K562 (cell line): ENCODE measurements around the gene SPTAN1. TPM values are rescaled to one million over a fixed set of nuclear protein-coding genes. Genes with fewer than 3 reads are reported as not detected.
A peak's percentile ranks its signal among the peaks of the same experiment; 100 is the strongest.

ENCODE experiments used
- ARHGAP35 ChIP-seq: fragments of 450-650 bp; IDR thresholded peaks from 2 replicates; pipeline ENCODE4 v1.6.1; 2018; ENCODE audit not compliant: partially characterized antibody
- HDAC6 ChIP-seq: IDR thresholded peaks from 2 replicates; pipeline ENCODE4 v1.6.1; 2012; ENCODE audit warnings: low read depth, mild to moderate bottlenecking, control low read depth, inconsistent platforms, low read length, moderate library complexity
- HIVEP1 ChIP-seq: fragments of 250-450 bp; sonication (Bioruptor Pico); IDR thresholded peaks from 2 replicates; pipeline ENCODE4 v1.4.0; 2020; ENCODE audit warnings: mild to moderate bottlenecking
- MCM7 ChIP-seq, 2 experiments: fragments of 450-650 bp; IDR thresholded peaks; 2 replicates each; pipeline ENCODE4 v1.6.1; 2016 to 2018
- MTF1 ChIP-seq: fragments of 250-450 bp; sonication (Bioruptor Pico); IDR thresholded peaks from 2 replicates; pipeline ENCODE4 v1.9.0; 2021; ENCODE audit warnings: moderate library complexity, mild to moderate bottlenecking, inconsistent platforms, borderline replicate concordance
- MXI1 ChIP-seq: IDR thresholded peaks from 2 replicates; pipeline ENCODE4 v1.6.1; 2011; ENCODE audit warnings: low read depth, mild to moderate bottlenecking, improper control_type of control experiment, low read length
- MYC ChIP-seq, 2 experiments: fragments of 250-450 bp in 1 of 2; sonication (Bioruptor Pico) in 1 of 2; IDR thresholded peaks; 2 replicates each; pipeline versions ENCODE4 v1.5.1 to v1.6.1; 2012 to 2021; ENCODE audit warnings: low read depth in 2 of 2, borderline replicate concordance in 1 of 2, improper control_type of control experiment in 1 of 2, low read length in 1 of 2, mild to moderate bottlenecking in 1 of 2, moderate library complexity in 1 of 2
- NBN ChIP-seq: fragments of 450-650 bp; IDR thresholded peaks from 2 replicates; pipeline ENCODE4 v1.6.1; 2016; ENCODE audit warnings: low read depth, mild to moderate bottlenecking
- NELFE ChIP-seq: IDR thresholded peaks from 2 replicates; pipeline ENCODE4 v1.6.1; 2011; ENCODE audit warnings: mild to moderate bottlenecking; ENCODE audit not compliant: insufficient read depth, insufficient read length
- SIN3B ChIP-seq: fragments of 450-650 bp; IDR thresholded peaks from 2 replicates; pipeline ENCODE4 v1.6.1; 2017; ENCODE audit warnings: low read depth, mild to moderate bottlenecking, moderate library complexity
- ZKSCAN8 ChIP-seq: fragments of 200-800 bp; sonication (Bioruptor generic); IDR thresholded peaks from 2 replicates; pipeline ENCODE4 v1.6.1; 2016; ENCODE audit warnings: missing genetic modification characterization, missing compliant biosample characterization
- ZNF121 ChIP-seq: sonication (generic); formaldehyde crosslinking; conservative IDR thresholded peaks from 2 replicates; pipeline ENCODE4 v1.8.0; 2022; ENCODE audit warnings: missing genetic modification reagents
- ZNF408 ChIP-seq: fragments of 250-450 bp; sonication (Bioruptor Pico); IDR thresholded peaks from 2 replicates; pipeline ENCODE4 v1.4.0; 2020; ENCODE audit warnings: low read depth, mild to moderate bottlenecking, moderate library complexity
- polyA plus RNA-seq, 8 experiments: library from polyadenylated mRNA; depleted of rRNA in 4 of 8; stranded (reverse) in 5 of 8; unstranded in 3 of 8; fragments of >200 nt; fragmentation: Nextera tagmentation in 2 of 8; fragmentation: Illumina TruSeq in 1 of 8; extraction: Ambion mirVana in 2 of 8; extraction: Trizol in 1 of 8; gene quantifications; 2 replicates each; pipeline versions ENCODE4 v1.2.1 to v1.2.3, GENCODE V29; 2011 to 2014; ENCODE audit warnings: inconsistent platforms in 1 of 8, missing spikeins in 1 of 8
- total RNA-seq, 7 experiments: library from RNA; depleted of rRNA in 6 of 7; stranded (reverse); fragments of >200 nt in 6 of 7; fragmentation: Illumina TruSeq in 2 of 7; extraction: Trizol in 2 of 7; gene quantifications; 2 replicates each; pipeline versions ENCODE4 v1.2.1 to v1.2.3, GENCODE V29; 2011 to 2021; ENCODE audit warnings: low replicate concordance in 1 of 7
- TF ChIP-seq, protein P1 (sequence below): fragments of 450-650 bp; IDR thresholded peaks from 2 replicates; pipeline ENCODE4 v1.6.1; 2016
- TF ChIP-seq, protein P2 (sequence below): fragments of 200-400 bp; formaldehyde crosslinking; IDR thresholded peaks from 2 replicates; pipeline ENCODE4 v1.6.1; 2017; ENCODE audit warnings: mild to moderate bottlenecking, low read depth, low read length, moderate library complexity
- TF ChIP-seq, protein P3 (sequence below), 2 experiments: fragments of 450-650 bp; IDR thresholded peaks; 2 replicates each; pipeline ENCODE4 v1.6.1; 2016
- TF ChIP-seq, protein P4 (sequence below): sonication (generic); formaldehyde crosslinking; IDR thresholded peaks from 2 replicates; pipeline ENCODE4 v1.8.1; 2023; ENCODE audit warnings: mild to moderate bottlenecking, missing genetic modification reagents
- TF ChIP-seq, protein P5 (sequence below): fragments of 250-450 bp; sonication (Bioruptor Pico); IDR thresholded peaks from 2 replicates; pipeline ENCODE4 v1.8.0; 2022; ENCODE audit warnings: moderate library complexity, mild to moderate bottlenecking, inconsistent platforms
- TF ChIP-seq, protein P6 (sequence below): IDR thresholded peaks from 2 replicates; pipeline ENCODE4 v1.6.1; 2011; ENCODE audit not compliant: insufficient read length; ENCODE audit errors: extremely low read depth

SPTAN1 gene
- total and polyA plus RNA-seq, 9 of the 15 experiments (the other 6 are each of a cell fraction or from before 2014, with no cell fraction given), result 1.5 to 13.5 (median 6.8) TPM

DNA sequence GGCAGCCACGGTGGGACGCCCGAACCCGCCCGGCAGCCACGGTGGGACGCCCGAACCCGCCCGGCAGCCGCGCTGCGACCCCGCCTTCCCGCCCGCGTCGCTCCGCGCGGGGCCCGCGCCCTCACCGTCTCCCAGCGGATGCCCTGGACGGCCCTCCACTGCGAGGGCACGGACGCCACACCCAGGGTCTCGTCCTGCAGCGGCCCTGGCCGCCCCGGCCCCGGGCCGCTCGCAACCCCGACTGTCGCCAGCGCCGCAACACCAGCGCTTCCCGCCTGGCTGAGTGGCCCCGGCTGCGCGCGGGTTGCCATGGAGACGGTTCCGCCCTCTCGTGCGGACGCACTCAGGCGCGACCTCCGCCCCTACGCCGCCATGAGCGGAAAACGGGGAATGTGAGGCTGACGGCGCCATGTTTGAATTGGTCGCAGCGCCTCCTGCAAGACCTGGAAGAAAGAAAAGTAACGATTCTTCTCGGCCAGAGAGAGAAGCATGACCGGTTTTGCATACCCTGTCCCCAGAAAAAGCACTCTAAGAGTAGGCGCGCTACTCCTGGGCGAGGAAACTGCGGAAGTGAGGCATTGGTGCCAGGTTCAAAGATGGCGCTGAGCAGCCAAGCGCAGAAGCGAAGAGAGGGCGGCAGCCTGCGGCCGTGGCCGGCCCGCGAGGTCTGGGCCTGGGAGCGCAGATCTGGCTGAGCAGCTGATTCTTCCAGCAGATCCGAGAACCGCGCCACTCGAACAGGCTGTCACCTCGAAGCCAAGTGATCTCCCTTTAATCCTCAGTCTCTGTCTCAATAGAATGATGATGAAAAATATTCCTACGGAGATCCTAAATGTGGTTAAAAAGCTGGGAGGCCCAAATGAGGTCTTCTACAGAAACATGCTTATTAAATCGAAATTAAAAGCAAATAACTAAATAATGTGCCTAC lies 104.3 kb downstream of the SPTAN1 start, which contains the start of gene DYNC2I2 (continued):
- TF ChIP-seq, protein P1, sequence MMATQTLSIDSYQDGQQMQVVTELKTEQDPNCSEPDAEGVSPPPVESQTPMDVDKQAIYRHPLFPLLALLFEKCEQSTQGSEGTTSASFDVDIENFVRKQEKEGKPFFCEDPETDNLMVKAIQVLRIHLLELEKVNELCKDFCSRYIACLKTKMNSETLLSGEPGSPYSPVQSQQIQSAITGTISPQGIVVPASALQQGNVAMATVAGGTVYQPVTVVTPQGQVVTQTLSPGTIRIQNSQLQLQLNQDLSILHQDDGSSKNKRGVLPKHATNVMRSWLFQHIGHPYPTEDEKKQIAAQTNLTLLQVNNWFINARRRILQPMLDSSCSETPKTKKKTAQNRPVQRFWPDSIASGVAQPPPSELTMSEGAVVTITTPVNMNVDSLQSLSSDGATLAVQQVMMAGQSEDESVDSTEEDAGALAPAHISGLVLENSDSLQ, result peak; percentile 52
- TF ChIP-seq NBN (peak; percentile 45), ZNF121 (no peak), MYC (IDR thresholded peaks at IDR 0.05; ENCODE audit: low read depth, low read length) (peak; percentile 94), MYC (CRISPR knock-in tag; IDR thresholded peaks at IDR 0.05; ENCODE audit: borderline replicate concordance, low read depth) (peak; percentile 97), MCM7 (IDR thresholded peaks at IDR 0.05) (no peak), NELFE (no peak), ARHGAP35 (no peak), ZKSCAN8 (CRISPR knock-in tag) (peak; percentile 83; the same call in 1 of the 2 replicates), HDAC6 (no peak), MTF1 (0 out of 2 replicates have a peak, but pooled peaks have one; percentile 47), MXI1 (peak; percentile 92), HIVEP1 (CRISPR knock-in tag) (peak; percentile 86), SIN3B (no peak), ZNF408 (CRISPR knock-in tag) (no peak)
- TF ChIP-seq, protein P2, sequence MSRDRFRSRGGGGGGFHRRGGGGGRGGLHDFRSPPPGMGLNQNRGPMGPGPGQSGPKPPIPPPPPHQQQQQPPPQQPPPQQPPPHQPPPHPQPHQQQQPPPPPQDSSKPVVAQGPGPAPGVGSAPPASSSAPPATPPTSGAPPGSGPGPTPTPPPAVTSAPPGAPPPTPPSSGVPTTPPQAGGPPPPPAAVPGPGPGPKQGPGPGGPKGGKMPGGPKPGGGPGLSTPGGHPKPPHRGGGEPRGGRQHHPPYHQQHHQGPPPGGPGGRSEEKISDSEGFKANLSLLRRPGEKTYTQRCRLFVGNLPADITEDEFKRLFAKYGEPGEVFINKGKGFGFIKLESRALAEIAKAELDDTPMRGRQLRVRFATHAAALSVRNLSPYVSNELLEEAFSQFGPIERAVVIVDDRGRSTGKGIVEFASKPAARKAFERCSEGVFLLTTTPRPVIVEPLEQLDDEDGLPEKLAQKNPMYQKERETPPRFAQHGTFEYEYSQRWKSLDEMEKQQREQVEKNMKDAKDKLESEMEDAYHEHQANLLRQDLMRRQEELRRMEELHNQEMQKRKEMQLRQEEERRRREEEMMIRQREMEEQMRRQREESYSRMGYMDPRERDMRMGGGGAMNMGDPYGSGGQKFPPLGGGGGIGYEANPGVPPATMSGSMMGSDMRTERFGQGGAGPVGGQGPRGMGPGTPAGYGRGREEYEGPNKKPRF, result no peak
- TF ChIP-seq, protein P3, sequence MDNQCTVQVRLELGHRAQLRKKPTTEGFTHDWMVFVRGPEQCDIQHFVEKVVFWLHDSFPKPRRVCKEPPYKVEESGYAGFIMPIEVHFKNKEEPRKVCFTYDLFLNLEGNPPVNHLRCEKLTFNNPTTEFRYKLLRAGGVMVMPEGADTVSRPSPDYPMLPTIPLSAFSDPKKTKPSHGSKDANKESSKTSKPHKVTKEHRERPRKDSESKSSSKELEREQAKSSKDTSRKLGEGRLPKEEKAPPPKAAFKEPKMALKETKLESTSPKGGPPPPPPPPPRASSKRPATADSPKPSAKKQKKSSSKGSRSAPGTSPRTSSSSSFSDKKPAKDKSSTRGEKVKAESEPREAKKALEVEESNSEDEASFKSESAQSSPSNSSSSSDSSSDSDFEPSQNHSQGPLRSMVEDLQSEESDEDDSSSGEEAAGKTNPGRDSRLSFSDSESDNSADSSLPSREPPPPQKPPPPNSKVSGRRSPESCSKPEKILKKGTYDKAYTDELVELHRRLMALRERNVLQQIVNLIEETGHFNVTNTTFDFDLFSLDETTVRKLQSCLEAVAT (IDR thresholded peaks at IDR 0.05), result peak in 1 of 2 experiments; percentile 91; a peak in 2 of 4 replicates
- TF ChIP-seq, protein P4, sequence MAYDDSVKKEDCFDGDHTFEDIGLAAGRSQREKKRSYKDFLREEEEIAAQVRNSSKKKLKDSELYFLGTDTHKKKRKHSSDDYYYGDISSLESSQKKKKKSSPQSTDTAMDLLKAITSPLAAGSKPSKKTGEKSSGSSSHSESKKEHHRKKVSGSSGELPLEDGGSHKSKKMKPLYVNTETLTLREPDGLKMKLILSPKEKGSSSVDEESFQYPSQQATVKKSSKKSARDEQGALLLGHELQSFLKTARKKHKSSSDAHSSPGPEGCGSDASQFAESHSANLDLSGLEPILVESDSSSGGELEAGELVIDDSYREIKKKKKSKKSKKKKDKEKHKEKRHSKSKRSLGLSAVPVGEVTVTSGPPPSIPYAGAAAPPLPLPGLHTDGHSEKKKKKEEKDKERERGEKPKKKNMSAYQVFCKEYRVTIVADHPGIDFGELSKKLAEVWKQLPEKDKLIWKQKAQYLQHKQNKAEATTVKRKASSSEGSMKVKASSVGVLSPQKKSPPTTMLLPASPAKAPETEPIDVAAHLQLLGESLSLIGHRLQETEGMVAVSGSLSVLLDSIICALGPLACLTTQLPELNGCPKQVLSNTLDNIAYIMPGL (CRISPR knock-in tag), result peak; percentile 92; the same call in 1 of the 2 replicates
- TF ChIP-seq, protein P5, sequence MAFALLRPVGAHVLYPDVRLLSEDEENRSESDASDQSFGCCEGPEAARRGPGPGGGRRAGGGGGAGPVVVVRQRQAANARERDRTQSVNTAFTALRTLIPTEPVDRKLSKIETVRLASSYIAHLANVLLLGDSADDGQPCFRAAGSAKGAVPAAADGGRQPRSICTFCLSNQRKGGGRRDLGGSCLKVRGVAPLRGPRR (CRISPR knock-in tag), result peak; percentile 77; the same call in 1 of the 2 replicates
- TF ChIP-seq, protein P6, sequence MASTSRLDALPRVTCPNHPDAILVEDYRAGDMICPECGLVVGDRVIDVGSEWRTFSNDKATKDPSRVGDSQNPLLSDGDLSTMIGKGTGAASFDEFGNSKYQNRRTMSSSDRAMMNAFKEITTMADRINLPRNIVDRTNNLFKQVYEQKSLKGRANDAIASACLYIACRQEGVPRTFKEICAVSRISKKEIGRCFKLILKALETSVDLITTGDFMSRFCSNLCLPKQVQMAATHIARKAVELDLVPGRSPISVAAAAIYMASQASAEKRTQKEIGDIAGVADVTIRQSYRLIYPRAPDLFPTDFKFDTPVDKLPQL, result peak; percentile 28
